Measurements from ENCODE around the gene OR1F1. TPM values are rescaled to one million over a fixed set of nuclear protein-coding genes. Genes with fewer than 3 reads are reported as not detected.

Gene OR1F1
- total and polyA plus RNA-seq, 9 of the 15 experiments (the other 6 are each of a cell fraction or from before 2014, with no cell fraction given) = 0.15 to 0.61 (median 0.35) TPM; not detected in 3

- TF ChIP-seq CHD7 (IDR thresholded peaks at IDR 0.05; ENCODE audit: low read depth, low read length) = no peak
- no peak for TF ChIP-seq SREBF2 (CRISPR knock-in tag; IDR thresholded peaks at IDR 0.05)
- TF ChIP-seq KAT2B (IDR thresholded peaks at IDR 0.05; ENCODE audit: low read depth, low read length) = no peak
- no peak for TF ChIP-seq RBM15 (IDR thresholded peaks at IDR 0.05; ENCODE audit: insufficient read depth, low read length)
- TF ChIP-seq AFF1 (IDR thresholded peaks at IDR 0.05; ENCODE audit: low read depth in 1 of 2, partially characterized antibody in 2 of 2) = no peak
- no peak for TF ChIP-seq HLTF (IDR thresholded peaks at IDR 0.05)
- no peak for TF ChIP-seq MECOM (CRISPR knock-in tag; IDR thresholded peaks at IDR 0.05)
- TF ChIP-seq PPARD (CRISPR knock-in tag; IDR thresholded peaks at IDR 0.05) = no peak
- TF ChIP-seq TFE3 (CRISPR knock-in tag; IDR thresholded peaks at IDR 0.05) = no peak
- TF ChIP-seq ZNF121 (CRISPR knock-in tag; conservative IDR thresholded peaks at IDR 0.05) = no peak
- no peak for TF ChIP-seq SMARCE1 (IDR thresholded peaks at IDR 0.05)
These were observed 16.0 kb upstream of the OR1F1 start (continued) for GRCh38 chr16:3171855-3172593.
